ENCODE results near the gene ADGRB3.
A peak's percentile ranks its signal among the peaks of the same experiment; 100 is the strongest.
"Not testable (repeated sequence)": the region's sequence is repeated elsewhere in the genome, so short reads cannot be mapped to it uniquely, and the experiment has no call there.

ADGRB3 gene

DNA sequence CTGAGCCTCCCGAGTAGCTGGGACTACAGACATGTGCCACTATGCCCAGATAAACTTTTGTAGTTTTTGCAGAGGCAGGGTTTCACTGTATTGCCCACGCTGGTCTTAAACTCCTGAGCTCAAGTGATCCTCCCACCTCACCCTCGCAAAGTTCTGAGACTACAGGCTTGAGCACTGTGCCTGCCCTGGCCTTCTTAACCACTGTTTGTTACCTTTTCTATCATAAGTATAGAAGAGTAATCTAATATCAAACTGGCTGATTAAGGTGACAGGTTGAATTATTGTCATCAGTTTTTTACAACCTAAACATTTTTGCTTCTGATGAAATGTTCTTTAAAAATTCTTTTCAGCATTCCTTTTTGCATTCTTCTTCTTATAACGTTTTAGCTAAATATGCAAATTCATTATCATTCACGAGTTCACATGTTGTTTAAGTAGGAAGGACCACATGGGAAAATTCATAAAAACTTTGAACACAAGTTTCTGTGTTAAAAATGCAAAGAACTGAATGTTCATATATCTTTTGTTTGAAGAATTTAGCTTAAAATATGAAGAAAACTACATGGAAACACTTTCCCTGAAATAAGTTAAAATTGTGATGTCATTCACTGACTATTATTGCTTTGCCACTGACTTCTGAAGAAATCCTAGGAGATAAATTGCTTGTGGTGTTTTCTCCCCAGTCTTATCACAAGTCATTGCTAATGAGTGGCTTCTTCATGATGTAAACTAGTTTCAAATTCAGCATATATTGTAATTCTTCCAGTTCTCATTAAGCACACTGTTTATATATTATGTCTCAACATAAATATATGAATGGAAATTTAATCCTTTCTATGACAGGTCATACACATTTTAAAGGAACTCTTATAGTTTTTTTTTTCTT lies 106.7 kb downstream of the ADGRB3 start:
- DNase-seq (ENCODE audit: low spot score), result no peak

DNA sequence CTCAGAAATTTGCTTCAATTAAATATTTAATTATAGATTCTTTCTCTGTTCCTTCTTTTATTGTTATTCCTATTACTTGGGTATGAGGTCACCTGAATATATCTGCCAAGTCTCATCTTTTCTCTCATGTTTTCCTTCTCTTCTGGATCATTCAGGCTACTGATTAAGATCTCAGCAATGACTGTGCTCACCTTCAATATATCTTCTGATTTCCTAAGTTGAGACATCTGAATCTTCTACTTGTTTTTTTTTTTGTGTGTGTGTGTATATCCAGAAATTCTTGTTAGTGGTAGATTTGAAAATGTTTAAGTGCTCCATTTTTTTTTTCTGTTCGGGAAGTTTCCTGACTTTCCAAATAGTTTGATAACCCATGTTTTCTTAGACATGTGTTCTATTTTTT lies 108.0 kb downstream of the ADGRB3 start:
- no peak for DNase-seq (ENCODE audit: low spot score)

DNA sequence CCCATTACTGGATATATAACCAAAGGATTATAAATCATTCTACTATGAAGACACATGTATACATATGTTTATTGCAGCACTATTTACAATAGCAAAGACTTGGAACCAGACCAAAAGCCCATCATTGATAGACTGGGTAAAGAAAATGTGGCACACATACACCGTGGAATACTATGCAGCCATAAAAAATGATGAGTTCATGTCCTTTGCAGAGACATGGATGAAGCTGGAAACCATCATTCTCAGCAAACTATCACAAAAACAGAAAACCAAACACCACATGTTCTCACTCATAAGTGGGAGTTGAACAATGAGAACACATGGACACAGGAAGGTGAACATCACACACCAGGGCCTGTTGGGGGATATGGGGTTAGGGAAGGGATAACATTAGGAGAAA lies 109.3 kb downstream of the ADGRB3 start:
- DNase-seq (ENCODE audit: low spot score), result not testable (repeated sequence)

DNA sequence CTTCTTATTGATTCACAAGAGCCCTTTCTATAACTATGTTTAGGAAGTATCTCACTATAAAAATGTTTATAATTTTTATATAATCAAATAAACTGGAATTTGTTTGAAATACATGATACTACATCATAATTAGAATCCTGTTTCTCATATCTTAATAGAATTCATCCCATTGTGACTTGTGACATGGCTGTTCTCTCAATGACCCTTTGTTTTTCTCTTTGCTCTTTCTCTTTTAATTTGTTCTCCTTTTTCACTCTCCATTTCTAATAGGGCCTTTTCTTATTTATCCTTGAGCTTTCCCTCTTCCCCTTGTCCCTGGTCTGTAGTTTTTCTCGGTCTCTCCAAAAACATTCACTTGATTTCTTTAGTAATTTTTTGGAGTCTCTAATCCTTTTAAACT lies 111.3 kb downstream of the ADGRB3 start:
- no peak for DNase-seq (ENCODE audit: low spot score)

DNA sequence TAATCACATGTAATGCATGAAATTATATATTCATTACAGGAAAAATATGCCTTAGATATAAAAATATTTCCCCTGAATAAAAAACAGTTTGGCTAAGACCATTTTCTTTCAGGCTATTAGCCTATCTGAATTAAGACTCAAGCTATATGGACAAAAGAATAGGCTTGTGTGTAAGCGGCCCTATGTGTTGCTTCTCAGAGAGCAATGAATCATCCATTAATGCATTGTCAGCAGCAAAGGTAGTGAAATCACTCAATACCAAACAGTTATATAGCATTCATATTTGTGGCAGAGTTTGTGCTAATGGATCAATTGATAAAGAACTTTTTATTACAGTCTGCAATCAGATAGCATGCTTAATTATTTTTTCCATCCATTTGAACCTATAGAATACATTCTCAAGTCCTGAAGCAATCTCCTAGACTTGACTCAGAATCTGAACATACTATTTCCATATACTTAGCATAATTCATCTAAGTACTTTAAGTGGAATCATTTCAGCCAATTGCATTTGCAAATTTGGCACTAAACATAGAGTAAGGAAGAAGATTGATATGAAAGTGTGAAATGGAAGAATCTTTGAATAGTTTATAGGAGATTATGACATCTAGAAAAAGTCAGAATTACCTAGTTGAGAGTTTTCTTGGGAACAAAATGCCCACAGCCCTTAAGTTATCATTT lies 112.2 kb downstream of the ADGRB3 start:
- no peak for DNase-seq (ENCODE audit: low spot score)

DNA sequence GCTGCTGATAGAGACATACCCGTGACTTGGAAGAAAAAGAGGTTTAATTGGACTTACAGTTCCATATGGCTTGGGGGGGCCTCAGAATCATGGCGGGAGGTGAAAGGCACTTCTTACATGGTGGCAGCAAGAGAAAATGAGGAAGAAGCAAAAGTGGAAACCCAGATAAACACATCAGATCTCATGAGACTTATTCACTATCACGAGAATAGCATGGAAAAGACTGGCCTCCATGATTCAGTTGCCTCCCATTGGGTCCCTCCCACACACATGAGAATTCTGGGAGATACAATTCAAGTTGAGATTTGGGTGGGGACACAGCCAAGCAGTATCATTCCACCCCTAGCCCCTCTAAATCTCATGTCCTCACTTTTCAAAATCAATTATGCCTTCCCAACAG lies 112.8 kb downstream of the ADGRB3 start:
- not testable (repeated sequence) for DNase-seq (ENCODE audit: low spot score)

DNA sequence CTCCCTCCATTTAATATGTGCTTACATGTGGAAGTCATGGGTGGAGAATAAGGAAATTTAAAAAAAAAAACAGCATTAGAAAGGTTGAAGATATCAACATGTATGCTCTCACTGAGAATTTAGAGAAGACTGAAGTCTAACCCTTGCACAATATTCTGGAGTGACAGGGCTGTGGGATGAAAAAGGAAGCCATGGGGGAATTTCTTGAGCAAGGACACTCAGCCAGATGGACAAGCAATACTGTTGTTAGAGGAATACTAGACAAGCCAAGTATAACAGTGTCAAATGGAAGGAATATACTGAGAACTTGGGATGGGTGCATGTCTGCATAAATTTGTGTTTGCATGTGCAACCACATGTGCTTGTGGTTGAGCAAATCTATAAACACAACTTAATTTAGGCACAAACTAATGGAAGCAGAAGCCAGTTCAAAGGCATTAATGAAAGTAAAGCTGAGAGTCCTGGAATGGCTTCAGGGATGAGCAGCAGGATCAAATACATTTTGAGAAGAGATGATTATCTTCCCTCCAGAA lies 119.7 kb downstream of the ADGRB3 start:
- DNase-seq (ENCODE audit: low spot score), result no peak

DNA sequence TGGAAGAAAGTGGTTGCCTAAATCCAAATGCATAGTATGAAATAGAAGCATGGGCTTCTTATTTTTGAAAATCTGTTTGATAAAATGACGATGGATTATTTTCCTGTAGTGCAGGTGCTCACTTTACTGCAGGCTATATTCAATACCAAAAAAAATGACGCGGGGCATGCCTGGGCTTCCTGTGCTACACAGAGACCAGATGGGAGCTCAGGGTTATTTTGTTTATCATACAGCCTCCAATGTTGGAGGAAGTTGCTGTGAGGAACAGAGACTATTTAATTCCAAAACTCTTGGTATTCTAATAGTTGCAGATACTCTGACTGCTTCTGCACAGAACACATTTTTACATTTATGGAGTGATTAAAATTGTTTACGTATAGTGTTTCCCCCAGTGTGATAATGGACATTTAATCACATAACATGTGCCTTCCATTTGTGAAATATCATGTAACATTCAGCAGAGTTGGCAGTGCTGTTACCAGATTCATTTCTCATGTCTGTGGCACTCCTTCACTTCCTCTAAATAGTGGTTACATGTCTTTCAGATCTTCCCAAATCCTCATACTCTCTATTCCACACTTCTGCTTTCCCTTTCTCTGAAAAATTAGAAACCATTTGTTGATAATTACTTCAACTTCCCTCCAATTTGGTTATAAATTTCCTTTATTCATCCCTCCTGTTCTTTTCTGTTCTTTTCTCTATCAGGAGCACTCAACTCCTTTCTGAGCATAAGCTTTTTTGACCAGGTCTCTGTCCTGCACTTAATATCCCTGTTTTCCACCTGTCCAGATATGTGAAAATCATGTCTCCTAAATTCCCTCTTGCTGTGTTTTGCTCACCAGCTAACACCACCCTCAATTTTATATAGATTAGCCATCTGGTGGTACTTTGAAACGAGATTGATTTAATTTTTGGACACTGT lies 121.6 kb downstream of the ADGRB3 start:
- no peak for DNase-seq (ENCODE audit: low spot score)

DNA sequence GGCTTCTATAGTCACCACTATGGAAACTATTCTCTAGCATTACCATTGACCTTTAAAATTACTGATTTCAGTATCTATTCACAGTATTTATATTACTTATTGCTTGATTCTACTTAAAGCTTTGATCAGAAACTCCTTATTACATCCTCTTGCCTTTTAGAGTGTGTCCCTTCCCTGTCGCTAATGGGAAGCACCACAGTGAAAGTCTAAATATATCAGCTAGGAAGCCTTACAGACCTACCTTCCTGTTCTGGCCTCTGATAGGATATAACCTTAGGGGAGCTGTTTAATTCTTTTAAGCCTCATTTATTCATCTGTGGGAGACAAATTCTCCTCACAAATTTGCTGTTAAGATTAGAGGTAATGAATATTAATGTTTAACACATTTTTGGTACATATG lies 122.7 kb downstream of the ADGRB3 start:
- DNase-seq (ENCODE audit: low spot score), result no peak

DNA sequence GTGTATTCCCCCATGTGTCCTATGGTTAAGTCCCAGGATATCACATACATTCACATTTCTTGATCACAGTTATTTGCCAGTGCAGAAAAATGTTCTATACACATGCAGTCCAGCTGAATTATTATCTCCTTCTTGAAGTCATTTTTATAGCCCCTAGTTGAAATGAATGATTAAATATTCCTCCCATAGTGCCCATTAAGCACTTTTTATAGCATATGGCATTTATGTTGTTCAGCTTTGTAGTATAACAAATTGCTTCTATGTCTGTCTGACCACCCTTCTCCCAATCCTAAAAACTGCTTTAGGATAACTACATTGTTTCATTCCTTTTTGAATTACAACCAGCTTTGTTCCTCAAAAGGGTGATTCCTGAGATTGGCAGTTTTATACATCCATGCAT lies 123.5 kb downstream of the ADGRB3 start:
- DNase-seq (ENCODE audit: low spot score), result no peak

DNA sequence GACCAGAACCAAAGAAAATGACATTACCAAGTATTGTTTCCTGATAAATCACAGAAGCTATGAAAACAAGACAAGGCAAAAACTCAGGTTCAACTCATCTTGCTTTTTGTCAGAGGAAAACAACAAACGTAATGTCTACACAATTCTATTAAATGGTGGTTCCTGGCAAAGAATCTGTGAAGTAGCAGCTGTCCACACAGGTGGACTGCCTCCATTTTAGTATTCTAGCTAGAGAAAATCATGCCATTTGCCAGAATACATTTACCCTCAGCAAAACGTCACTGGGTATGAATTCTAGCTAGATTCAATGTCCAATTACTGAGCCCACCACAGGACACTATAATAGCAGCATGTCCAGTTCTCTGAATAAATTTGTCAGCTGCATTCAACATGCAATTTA lies 125.4 kb downstream of the ADGRB3 start:
- DNase-seq (ENCODE audit: low spot score), result no peak

DNA sequence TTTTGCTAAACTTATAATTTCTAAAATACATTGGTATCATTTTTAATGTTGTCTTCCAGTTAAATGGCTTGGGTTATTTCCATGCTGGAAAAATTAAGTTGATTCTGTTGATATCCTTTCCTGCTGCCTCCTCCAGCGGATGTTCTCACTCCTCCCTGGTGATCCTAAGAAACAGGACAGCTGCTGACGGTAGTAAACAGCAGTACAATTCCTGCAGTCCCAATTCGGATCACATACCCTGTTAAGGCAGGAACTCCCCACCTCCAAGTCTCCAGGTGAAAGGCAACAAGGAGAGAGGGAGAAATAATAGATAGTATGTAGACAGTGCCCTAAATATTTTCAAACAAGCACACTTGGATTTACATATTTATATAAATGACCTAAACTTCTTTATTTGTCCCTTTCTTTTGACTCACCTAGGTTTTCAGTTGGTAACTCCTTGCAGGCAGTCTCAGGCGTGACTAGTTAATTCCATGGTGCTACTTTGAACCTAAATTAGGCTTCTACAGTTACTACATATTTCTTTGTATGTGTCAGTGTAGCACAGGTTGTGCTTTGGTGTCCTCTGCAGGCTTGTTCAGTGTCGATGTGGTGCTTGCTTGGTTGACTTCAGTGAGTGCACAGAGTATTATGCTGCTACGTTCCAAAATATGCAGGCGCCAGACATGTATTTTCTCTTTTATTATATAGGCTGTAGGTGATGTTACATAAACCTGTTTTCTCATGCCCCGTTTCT lies 126.0 kb downstream of the ADGRB3 start:
- no peak for DNase-seq (ENCODE audit: low spot score)

DNA sequence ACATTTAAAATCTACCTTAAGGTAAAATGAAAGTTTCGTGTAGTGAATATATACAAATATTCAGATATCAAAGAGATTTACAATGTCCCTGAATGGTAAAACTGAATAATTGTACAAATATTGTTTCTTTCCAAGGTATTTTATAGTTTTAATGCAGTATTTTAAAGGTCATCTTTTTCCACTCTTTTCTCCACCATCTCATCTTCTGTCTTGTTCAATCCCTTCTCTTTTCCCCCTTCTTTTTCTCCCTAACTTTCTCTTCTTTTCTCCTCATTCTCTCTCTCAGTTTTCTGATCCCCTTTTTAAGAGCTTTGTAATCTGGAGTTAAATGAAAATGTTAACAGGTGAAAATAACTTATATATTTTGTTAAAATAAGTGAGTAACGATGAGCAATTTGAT lies 126.9 kb downstream of the ADGRB3 start:
- no peak for DNase-seq (ENCODE audit: low spot score)

DNA sequence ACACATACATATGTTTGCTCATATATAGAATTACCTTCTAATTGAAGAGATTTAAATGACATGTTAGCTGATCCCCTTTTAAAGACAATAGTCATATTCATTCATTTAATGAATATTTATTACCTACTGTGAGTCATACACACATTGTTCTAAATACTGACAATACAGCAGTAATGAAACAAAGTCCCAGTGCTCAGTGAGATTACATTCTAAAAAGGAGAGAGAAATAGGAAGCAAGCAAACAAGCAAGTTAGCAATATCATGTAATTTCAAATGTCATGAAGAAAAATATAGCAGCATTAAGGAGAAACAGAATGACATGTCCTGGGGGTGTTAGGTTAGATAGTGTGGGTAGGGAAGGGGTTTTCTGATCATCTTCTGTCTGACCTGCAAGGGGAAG lies 136.3 kb downstream of the ADGRB3 start:
- no peak for DNase-seq (ENCODE audit: low spot score)

DNA sequence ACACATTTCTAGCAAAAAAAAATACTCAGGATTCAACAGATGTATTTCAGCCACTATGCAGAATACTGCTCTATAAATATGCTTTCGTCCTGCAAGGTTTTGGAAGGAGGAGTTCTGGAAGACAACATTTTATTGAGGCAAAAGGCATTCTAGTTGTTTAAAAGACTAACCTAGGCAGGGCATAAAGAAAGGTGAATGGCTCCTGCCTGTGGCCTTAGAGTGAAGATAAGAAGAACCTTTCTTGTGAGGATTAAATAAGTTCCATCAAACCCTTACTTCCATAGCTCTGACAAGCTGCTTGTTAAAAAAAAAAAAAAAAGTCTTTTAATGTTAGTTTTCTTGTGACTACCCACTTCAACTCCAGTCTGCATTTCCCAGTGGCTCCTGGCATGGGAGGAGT lies 139.8 kb downstream of the ADGRB3 start:
- no peak for DNase-seq (ENCODE audit: low spot score)

DNA sequence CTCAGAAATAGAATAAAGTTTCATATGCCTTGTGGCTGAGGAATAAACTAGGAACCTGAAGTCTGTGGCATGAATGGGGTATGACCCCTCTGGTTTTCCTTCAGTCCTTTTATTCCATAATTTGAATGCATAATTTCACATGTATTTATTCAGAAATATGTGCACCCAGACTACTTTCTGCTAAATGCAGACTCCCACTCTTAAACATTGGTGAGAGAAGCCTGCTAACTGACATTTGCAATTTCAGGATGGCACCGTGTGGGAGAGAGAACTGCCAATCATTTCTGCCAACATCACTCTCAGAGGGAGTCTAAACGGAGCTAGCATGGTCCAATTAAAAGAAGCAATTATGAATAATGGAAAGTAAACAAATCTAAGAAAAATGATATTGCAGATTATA lies 141.3 kb downstream of the ADGRB3 start:
- DNase-seq (ENCODE audit: low spot score), result no peak

DNA sequence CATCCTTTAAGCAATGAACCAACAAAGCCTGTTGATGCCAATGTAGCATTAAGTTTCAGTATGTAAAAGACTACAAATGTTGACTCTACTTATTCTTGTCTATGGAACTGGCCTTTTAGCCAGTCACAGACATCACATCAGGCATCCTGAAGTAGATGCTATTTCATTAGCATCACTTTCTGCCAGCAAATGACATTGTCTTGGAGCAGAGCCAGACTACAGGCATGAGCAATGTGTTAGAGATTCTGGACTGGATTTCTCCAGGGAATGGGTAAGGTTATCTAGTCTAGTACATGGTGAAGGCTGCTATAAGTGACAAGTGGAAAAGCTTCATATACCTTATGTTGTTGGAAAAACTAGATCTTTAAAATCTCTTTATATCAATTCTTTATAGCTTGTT lies 142.9 kb downstream of the ADGRB3 start:
- no peak for DNase-seq (ENCODE audit: low spot score)

DNA sequence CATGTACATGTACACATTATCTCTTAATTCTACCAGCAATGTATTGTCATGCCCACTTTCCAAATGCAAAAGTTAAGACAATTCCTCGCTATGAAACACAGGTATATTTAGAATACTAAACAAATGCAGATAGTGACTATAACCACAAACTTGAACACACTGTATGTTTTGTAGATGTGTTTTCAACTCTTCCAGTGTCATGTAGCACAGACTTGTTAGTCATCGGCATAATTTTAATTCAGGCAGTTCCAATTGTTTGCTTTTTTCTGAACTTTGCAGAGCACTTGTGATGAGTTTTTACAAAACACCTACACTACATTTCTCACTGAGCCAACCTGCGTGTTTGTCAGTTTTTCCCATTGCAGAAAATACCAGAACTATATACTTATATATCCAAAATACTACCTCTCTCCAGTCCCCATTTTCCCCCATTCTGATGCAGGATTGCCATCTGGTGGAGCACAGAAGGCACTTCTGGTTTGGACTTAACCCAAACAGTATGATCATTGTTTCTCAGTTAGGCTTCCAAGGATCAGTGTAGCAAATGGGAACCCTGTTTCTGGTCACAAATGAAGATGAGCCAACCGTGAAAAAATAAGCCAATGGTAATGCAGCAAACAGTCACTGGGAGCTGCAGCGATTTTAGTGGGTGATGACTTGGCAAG lies 143.4 kb downstream of the ADGRB3 start:
- peak; percentile 16 for DNase-seq (ENCODE audit: low spot score)

DNA sequence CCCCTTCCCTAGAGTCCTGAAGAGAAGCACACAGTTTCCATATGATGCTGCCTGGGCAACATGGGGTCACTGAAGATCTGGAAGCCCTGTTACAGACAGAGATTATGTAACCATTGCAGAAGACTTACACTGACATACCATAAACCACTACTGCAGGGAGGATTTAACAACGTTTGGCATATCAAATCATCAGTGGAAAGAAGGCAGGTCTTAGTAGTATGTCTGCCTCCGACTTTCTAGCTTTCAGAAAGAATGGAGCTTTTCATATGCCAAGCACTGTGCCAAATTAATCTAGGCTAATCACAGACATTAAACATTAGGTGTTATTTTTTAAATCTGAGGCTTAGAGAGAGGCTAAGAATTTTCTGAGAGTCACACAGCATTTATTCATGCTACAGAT lies 144.3 kb downstream of the ADGRB3 start:
- DNase-seq (ENCODE audit: low spot score), result no peak

DNA sequence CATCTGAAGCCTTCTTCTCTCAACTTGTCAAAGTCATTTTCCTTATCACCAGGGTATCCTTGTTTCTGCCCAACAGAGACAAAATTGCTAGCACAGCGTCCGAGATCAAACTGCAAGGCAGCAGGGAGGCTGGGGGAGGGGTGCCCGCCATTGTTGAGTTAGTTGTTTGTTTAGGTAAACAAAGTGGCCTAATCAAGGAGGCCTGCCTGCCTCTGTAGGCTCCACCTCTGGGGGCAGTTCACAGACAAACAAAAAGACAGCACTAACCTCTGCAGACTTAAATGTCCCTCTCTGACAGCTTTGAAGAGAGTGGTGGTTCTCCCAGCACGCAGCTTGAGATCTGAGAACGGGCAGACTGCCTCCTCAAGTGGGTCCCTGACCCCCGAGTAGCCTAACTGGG lies 155.0 kb downstream of the ADGRB3 start:
- not testable (repeated sequence) for DNase-seq (ENCODE audit: low spot score)

DNA sequence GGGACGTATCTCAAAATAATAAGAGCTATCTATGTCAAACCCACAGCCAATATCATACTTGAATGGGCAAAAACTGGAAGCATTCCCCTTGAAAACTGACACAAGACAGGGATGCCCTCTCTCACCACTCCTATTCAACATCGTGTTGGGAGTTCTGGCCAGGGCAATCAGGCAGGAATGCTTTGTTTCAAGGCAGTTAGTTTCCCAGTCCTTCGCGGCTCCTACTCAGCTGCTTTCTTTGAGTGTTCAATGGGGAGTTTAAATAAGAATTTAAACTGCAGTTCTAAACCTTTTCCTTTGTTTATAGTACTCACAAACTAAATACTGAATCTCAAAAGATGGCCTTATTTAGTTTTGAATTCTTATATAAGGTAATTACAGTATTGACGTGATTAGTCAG lies 179.9 kb downstream of the ADGRB3 start:
- DNase-seq (ENCODE audit: low spot score), result not testable (repeated sequence)
